Chondrocyte (in vitro differentiated cells): ENCODE results near the gene C1orf87. TPM values are rescaled to one million over a fixed set of nuclear protein-coding genes. Genes with fewer than 3 reads are reported as not detected.

ENCODE experiments used
- DNase-seq: peaks from one replicate; pipeline ENCODE4 v3.0.0; 2021; ENCODE audit warnings: mixed read lengths, low spot score
- H3K27ac Mint-ChIP-seq: one replicate; pipeline ENCODE4 v1.8.0; 2021; ENCODE audit warnings: mild to moderate bottlenecking, moderate library complexity, mixed read lengths; ENCODE audit not compliant: unreplicated experiment
- H3K27me3 Mint-ChIP-seq: 2 replicates; pipeline ENCODE4 v1.8.0; 2021; ENCODE audit warnings: low read depth, mixed read lengths
- H3K36me3 Mint-ChIP-seq: 2 replicates; pipeline ENCODE4 v1.8.0; 2021; ENCODE audit warnings: low read depth, mixed read lengths
- H3K4me1 Mint-ChIP-seq: 2 replicates; pipeline ENCODE4 v1.8.0; 2021; ENCODE audit warnings: low read depth, mild to moderate bottlenecking, mixed read lengths
- H3K4me3 Mint-ChIP-seq: one replicate; pipeline ENCODE4 v1.8.0; 2021; ENCODE audit warnings: mild to moderate bottlenecking, moderate library complexity, mixed read lengths; ENCODE audit not compliant: unreplicated experiment
- H3K9me3 Mint-ChIP-seq: 2 replicates; pipeline ENCODE4 v1.8.0; 2021; ENCODE audit warnings: low read depth, mixed read lengths
- CTCF ChIP-seq: fragments of 200-600 bp; sonication (generic); IDR thresholded peaks from 2 replicates; pipeline ENCODE4 v1.5.0; 2021; ENCODE audit warnings: antibody characterized with exemption, mild to moderate bottlenecking, moderate library complexity
- total RNA-seq: library from RNA; stranded (reverse); gene quantifications from 3 replicates; pipeline ENCODE4 v1.2.1, GENCODE V29; 2021

Gene C1orf87
- total RNA-seq, 1 donor from 2014 or later = not detected

- H3K9me3 Mint-ChIP-seq = peaks cover 22% of the 10 kb centered on the region
- DNase-seq = no peak
- H3K36me3 Mint-ChIP-seq = peaks cover 10% of the 10 kb centered on the region
- no peak overlapping the region for H3K4me3 Mint-ChIP-seq
- H3K27me3 Mint-ChIP-seq = no peaks in the 10 kb centered on the region
- no peak for TF ChIP-seq CTCF
- H3K4me1 Mint-ChIP-seq = peaks cover 5% of the 10 kb centered on the region
- no peak overlapping the region for H3K27ac Mint-ChIP-seq
Observed at GRCh38 chr1:60052601-60053000, 21.0 kb downstream of the C1orf87 start.

- Mint-ChIP-seq H3K27me3 (no peaks in the 10 kb centered on the region), H3K4me1 (peaks cover 5% of the 10 kb centered on the region), H3K9me3 (peaks cover 22% of the 10 kb centered on the region), H3K27ac (no peak overlapping the region), H3K4me3 (no peak overlapping the region), H3K36me3 (peaks cover 10% of the 10 kb centered on the region)
- no peak for DNase-seq
- no peak for TF ChIP-seq CTCF
Observed at GRCh38 chr1:60051191-60051590, 22.4 kb downstream of the C1orf87 start.

- no peak for TF ChIP-seq CTCF
- Mint-ChIP-seq H3K4me1 (no peaks in the 10 kb centered on the region), H3K27ac (no peak overlapping the region), H3K4me3 (no peak overlapping the region), H3K9me3 (peaks cover 22% of the 10 kb centered on the region), H3K36me3 (peaks cover 10% of the 10 kb centered on the region), H3K27me3 (no peaks in the 10 kb centered on the region)
- DNase-seq = no peak
Observed at GRCh38 chr1:60049188-60049587, 24.4 kb downstream of the C1orf87 start.

GRCh38 chr1:60044881-60045280 lies 28.7 kb downstream of the C1orf87 start:
- H3K27me3 Mint-ChIP-seq = no peaks in the 10 kb centered on the region
- no peak overlapping the region for H3K4me3 Mint-ChIP-seq
- no peaks in the 10 kb centered on the region for H3K4me1 Mint-ChIP-seq
- peaks cover 12% of the 10 kb centered on the region for H3K9me3 Mint-ChIP-seq
- no peak overlapping the region for H3K27ac Mint-ChIP-seq
- DNase-seq = no peak
- H3K36me3 Mint-ChIP-seq = peaks cover 6% of the 10 kb centered on the region
- no peak for TF ChIP-seq CTCF

- peaks cover 3% of the 10 kb centered on the region for H3K9me3 Mint-ChIP-seq
- H3K4me1 Mint-ChIP-seq = peaks cover under 1% of the 10 kb centered on the region
- H3K27ac Mint-ChIP-seq = no peak overlapping the region
- no peak for TF ChIP-seq CTCF
- peaks cover 2% of the 10 kb centered on the region for H3K36me3 Mint-ChIP-seq
- no peak for DNase-seq
- H3K4me3 Mint-ChIP-seq = no peak overlapping the region
- no peaks in the 10 kb centered on the region for H3K27me3 Mint-ChIP-seq
Observed at GRCh38 chr1:60041783-60042182, 31.8 kb downstream of the C1orf87 start.
